ELR (cell line): ENCODE data around the gene MZB1.
"Not testable (repeated sequence)": the region's sequence is repeated elsewhere in the genome, so short reads cannot be mapped to it uniquely, and the experiment has no call there.

Source experiments
- DNase-seq: peaks from one replicate; pipeline ENCODE4 v3.0.0-alpha.2; 2015; ENCODE audit warnings: low read depth

MZB1 gene

GRCh38 chr5:139391570-139392323 is 2.0 kb upstream of the MZB1 start:
- peak; percentile 98 for DNase-seq

- DNase-seq = peak; percentile 67
These were observed 1.2 kb upstream of the MZB1 start for GRCh38 chr5:139390639-139391569.

DNA sequence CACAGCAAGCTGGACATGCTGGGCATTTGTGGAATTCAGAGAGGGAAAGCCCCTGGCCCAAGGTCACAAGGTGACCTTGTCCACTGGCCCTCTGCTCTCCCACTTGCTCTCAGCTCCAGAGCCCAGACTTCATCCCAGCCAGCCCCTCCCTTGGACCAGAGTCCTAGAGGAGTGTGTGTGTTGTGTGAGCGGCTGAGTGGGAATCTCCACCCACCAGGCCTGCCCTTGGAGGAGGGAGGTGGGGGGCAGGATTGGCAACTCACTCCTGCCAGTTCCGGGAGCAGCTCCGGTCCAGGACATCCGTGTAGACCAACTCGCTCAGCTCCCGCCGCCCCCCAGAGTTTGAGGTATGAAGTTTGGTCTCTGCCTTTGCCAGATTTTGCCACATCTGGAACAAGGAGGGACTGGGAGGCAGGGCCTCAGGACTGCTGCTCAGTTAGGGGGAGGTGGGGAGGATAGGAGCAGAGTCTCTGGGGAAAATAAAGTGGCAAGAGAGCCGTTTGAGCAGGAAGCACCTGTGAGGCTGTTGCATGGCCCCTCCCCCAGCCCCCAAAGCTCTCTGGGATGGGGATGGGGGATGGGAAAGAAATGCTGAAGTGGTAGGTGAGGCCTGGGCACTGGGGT is 1.4 kb downstream of the MZB1 start:
- no peak for DNase-seq

- no peak for DNase-seq
These were observed 2.0 kb downstream of the MZB1 start for GRCh38 chr5:139387611-139388197.

DNA sequence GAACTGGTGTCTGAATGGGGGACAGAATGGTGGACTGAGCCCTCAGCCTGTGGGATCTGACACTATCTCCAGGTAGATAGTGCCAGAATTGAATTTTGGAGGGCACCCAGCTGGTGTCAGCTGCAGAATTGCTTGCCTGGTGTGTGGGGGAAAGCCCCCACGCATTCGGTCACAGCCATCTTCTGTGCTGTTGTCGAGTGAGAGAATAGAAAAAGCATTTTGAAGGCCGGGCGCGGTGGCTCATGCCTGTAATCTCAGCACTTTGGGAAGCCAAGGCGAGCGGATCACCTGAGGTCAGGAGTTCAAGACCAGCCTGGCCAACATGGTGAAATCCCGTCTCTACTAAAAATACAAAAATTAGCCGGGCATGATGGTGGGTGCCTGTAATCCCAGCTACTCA is 2.8 kb downstream of the MZB1 start:
- DNase-seq = not testable (repeated sequence)

- no peak for DNase-seq
These were observed 3.7 kb downstream of the MZB1 start for GRCh38 chr5:139386050-139386438.

DNA sequence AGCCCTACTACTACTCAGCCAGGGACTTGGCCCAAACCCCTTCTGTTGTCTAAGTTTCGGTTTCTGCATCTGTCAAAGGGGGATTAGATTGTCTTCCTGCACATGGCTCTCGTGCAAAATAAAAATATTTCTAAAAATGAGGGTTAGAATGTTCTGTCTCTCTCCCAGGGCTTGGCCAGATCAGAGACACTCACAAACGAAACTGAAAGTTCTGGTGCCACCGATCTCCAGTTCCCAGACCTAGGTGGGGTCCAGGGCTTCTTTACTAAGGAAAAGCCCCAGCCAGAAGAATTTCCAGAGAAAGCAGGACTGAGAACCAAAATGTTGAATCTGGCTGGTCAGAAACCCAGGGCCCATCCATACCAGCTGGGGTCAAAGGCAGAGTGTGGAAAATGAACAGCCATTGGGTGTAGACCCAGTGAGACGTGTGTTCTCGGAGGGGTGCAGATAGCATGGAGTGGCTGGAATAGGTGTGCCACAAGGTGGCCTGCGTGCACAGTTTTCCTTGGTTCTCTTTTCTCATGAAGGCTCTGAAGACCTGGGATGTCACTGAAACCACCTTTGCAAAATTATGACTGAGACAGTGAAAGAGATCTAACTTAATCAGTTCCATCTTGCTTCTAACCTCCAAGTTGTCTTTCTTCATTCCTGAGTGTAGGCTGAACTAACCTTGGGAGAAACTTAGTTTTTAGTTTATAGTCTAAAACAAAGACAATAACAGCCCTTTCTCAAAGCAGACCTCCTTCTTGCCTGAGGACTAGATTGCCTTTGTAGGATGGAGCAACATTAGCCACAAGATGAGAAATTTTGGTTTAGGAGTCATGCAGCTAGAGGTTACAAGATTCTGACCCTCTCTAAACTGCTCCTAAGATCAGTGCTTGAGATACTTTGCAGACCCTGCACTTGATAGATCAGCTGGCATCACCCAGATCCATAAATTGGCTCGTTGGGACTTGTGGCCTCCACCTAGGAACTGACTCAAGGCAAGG is 4.4 kb downstream of the MZB1 start:
- no peak for DNase-seq

DNA sequence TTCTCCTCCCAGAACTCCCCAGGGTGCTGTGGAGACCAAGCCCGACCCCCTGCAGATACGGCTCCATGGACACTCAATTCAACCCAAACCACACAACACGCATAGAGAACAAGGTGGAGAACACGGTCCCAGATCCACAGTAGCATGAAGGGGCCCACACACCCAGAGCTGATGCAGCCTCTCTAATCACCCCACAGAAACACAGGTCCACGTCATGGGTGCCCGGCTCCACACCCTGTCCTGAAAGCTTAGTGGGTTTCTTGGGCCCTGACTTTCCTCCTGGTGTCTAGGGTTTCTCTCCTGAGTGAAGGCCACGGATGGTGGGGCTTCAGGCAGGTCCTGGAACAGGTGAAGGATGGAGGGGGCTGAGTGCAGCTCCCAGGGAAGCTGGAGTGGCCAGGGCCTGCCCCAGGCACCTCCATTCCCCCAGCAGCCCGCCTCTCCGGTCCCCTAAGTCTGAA is 5.1 kb downstream of the MZB1 start:
- no peak for DNase-seq

GRCh38 chr5:139383993-139384590 is 5.6 kb downstream of the MZB1 start:
- DNase-seq = no peak

DNA sequence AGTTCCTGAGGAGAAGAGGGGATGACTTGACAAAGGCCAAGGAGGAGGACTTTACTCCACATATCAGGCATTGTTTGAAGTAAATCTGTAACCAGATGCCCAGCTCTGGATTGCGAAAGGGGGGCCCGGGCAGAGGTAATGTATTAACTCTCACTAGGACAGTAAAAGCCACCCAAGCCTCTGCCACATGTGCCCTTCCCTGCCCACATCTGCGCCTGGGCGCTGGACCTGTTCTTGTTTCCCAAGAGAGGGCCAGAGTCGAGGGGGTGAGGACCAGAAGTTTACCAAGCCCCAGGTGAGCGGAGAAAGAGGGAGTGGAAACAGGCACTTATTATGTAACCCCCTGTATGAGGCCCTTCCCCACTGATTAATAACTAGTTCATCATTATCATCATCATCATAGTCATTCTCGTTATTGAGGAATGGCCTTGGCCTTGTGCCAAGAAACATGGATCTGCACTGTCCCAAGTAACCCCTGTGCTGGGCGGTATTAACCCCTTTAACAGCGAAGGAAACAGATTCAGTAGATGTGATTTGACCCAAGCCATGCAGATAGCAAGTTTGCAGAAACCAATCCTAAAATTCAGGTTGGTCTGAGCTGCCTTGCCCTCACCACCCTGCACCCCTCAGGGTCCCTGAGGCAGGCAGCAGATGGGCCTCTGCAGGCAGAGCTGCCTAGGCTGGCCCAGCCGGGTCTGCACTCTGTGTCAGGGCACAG is 6.3 kb downstream of the MZB1 start, which contains the start of gene SLC23A1:
Gene SLC23A1 (minus strand): TSS at position 23 of the 718 bp plus-strand sequence. CDS start 44 bp downstream, outside the sequence.
- DNase-seq = no peak

DNA sequence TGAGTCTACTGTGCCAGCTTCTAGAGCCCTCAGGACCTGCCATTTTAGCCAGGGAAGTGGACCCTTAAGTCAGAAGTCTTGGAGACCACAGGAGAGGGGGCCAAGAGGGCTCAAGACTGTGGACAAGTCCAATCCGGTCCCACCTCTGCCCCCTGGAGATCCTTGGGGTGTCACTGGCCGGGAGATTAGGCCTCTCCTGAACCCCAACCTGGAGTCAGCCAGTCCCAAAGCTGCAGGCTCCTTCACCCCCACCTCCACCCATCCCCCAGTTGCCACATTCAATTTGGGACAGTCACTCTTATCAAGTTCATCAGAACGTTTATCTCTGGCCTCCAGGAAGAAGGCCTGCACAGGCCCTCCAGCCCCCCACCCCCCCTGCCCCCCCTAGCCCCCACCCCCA is 6.9 kb downstream of the MZB1 start:
- DNase-seq = no peak

DNA sequence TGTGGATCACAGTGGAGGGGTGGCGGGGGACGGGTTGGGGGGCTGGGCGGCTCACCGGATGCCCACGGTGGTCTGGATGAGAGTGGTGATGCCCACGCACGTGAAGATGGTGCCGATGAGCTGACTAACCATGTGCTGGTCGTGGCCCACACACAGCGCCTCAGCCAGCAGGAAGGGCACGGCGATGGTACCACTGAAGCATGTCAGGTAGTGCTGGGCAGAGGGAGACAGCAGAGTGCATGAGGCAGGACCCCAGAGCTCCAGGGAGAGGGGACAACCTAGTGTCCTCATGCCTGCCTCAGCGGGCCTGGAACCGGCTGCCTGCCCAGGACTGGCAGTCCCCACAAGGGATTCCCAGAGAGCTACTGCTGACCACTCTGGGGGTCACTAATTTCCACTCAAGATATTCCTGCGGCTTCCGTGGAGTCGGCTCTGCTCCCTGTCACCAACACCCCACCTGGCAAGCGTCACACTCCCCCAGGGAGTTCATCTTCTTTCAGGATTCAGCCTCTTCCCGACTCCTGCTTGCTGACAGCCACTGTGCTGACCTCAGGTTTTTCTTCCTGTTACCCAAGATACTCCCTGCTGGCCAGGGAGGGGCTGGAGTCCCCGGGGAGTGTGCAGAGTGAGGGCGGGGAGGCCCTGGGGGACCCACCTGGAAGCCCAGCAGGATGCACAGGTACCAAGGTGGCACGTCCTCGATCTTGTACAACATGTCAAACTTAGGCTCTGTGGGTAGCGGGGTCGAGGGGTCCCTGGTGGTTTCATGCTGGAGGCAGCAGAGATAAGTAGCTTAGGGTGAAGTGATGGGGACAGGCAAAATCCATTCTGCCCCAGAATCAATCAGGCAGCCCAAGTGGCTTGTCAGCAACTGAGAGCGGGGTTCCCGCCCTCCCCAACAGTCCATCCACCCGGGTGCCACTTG is 7.6 kb downstream of the MZB1 start:
- DNase-seq = no peak

DNA sequence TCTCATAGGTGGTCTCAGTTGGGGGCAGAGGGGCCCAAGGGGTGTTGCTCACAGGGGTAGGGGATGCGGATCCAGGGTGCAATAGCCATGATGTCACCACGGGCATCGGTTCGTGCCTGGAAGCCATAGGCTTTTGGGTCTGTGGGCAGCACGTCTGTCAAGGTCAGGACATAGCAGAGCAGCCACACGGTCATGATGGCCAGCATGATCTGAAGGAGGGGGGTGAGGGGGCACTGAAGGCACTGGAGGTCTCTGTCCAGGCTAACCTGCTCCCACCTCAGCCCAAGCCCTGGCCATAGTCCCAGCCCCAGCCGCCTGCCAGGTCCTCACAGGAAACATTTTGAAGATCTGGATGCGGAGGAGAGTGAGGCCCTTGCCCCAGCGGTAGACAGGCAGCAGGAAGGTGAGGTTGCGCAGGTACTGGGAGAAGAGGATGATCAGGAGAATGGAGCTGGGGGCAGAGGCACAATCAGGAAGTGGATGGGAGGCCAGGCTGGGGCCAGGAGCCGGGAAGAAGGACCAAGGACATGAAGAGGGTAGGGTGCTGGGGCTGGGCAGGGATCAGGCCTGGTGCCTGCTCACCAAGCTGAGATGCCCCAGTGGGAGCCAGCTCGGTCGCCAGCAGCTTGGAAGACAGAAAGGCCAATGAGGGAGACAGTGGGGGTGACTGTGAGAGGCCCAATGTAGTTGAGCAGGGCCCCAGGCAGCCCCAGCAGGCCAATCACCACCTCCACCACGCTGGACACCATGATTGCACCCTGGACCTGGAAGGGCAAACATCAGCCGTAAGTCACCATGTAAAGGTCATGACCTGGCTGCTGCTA is 9.9 kb downstream of the MZB1 start:
- no peak for DNase-seq

GRCh38 chr5:139378941-139379361 is 10.8 kb downstream of the MZB1 start:
- no peak for DNase-seq

DNA sequence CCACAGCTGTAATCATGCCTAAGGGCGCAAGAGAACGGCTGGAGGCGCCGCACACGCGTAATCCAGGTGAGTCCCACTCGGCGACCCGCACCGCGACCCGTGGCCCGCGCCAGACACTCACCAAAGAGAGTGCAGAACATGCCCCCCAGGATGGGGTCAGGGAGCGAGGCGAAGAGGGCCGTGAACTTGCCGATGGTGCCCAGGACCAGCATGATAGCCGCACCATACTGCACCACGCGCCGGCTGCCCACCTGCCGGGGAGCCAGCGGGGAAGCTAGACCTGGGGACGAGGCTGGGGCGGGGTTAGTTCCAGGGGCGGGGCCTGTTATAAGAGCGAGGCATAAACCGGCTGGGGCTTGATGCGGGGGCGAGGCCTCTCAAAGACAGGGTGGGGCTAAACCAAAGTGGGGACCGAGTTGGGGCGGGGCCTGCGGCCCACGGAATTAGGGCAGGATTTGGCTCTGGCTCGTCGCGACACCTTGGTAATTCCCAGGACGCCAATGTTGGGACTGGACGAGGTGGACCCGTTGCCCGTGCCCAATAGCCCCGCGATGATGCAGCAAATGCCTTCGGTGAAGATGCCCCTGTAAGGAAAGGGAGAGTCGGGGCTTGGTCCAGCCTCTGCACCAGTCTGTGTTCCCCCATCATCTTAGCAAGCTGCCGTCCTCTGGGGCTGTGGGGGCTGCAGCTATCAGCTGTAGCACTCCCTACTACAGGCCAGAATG is 11.4 kb downstream of the MZB1 start:
- no peak for DNase-seq

- DNase-seq = no peak
These were observed 12.5 kb downstream of the MZB1 start for GRCh38 chr5:139377226-139377625.

- no peak for DNase-seq
These were observed 13.3 kb downstream of the MZB1 start for GRCh38 chr5:139376364-139376763.
